Liver (tissue), 9 donors: ENCODE results near the gene VAV3. TPM values are rescaled to one million over a fixed set of nuclear protein-coding genes. Genes with fewer than 3 reads are reported as not detected.

ENCODE experiments used
- DNase-seq: peaks from one replicate; pipeline ENCODE4 v3.0.0-alpha.2; 2017; ENCODE audit warnings: low spot score
- H3K27ac ChIP-seq, 2 donors: one replicate each; pipeline ENCODE4 v1.7.0; 2013; ENCODE audit warnings: inconsistent platforms in 2 of 2, low read length in 2 of 2, control low read depth in 1 of 2, low read depth in 1 of 2, mild to moderate bottlenecking in 1 of 2
- H3K27me3 ChIP-seq, 4 donors: one replicate each; pipeline versions ENCODE4 v1.6.1 to v1.7.0; 2013; ENCODE audit warnings: low read length in 3 of 4, inconsistent platforms in 1 of 4, mild to moderate bottlenecking in 1 of 4, moderate library complexity in 1 of 4; ENCODE audit not compliant: control insufficient read depth in 4 of 4, insufficient read depth in 4 of 4
- H3K36me3 ChIP-seq, 4 donors: one replicate each; pipeline versions ENCODE4 v1.6.1 to v1.7.0; 2013; ENCODE audit warnings: low read length in 3 of 4, mild to moderate bottlenecking in 3 of 4, low read depth in 1 of 4, moderate library complexity in 1 of 4; ENCODE audit not compliant: control insufficient read depth in 4 of 4, insufficient read depth in 3 of 4
- H3K4me1 ChIP-seq, 4 donors: one replicate each; pipeline versions ENCODE4 v1.6.1 to v1.7.0; 2013; ENCODE audit warnings: low read length in 3 of 4, mild to moderate bottlenecking in 3 of 4, moderate library complexity in 1 of 4; ENCODE audit not compliant: control insufficient read depth in 4 of 4, insufficient read depth in 4 of 4
- H3K4me3 ChIP-seq, 3 donors: one replicate each; pipeline versions ENCODE4 v1.6.1 to v1.7.0; 2013; ENCODE audit warnings: low read length in 3 of 3, control low read depth in 1 of 3, low read depth in 1 of 3, mild to moderate bottlenecking in 1 of 3
- H3K9ac ChIP-seq, 2 donors: one replicate each; pipeline ENCODE4 v1.7.0; 2013; ENCODE audit warnings: low read length in 2 of 2, mild to moderate bottlenecking in 2 of 2, moderate library complexity in 2 of 2, control low read depth in 1 of 2, low read depth in 1 of 2
- H3K9me3 ChIP-seq, 4 donors: one replicate each; pipeline versions ENCODE4 v1.6.1 to v1.7.0; 2013; ENCODE audit warnings: low read length in 3 of 4; ENCODE audit not compliant: control insufficient read depth in 4 of 4
- EGR1 ChIP-seq, 2 donors: IDR thresholded peaks; 2 replicates each; pipeline ENCODE4 v1.6.1; 2016 to 2018; ENCODE audit warnings: antibody characterized with exemption in 2 of 2, low read depth in 2 of 2
- FOXA1 ChIP-seq: IDR thresholded peaks from 2 replicates; pipeline ENCODE4 v1.6.1; 2016; ENCODE audit warnings: antibody characterized with exemption
- FOXA2 ChIP-seq: IDR thresholded peaks from 2 replicates; pipeline ENCODE4 v1.6.1; 2016; ENCODE audit warnings: antibody characterized with exemption
- GABPA ChIP-seq, 2 donors: IDR thresholded peaks in 1 of 2; conservative IDR thresholded peaks in 1 of 2; 2 replicates each; pipeline ENCODE4 v1.6.1; 2016; ENCODE audit warnings: antibody characterized with exemption in 2 of 2, mild to moderate bottlenecking in 1 of 2, moderate library complexity in 1 of 2
- HNF4A ChIP-seq, 2 donors: conservative IDR thresholded peaks; 2 replicates each; pipeline ENCODE4 v1.6.1; 2016; ENCODE audit warnings: antibody characterized with exemption in 2 of 2, mild to moderate bottlenecking in 2 of 2
- HNF4G ChIP-seq: IDR thresholded peaks from 2 replicates; pipeline ENCODE4 v1.6.1; 2016; ENCODE audit warnings: antibody characterized with exemption
- JUND ChIP-seq, 2 donors: IDR thresholded peaks; 2 replicates each; pipeline ENCODE4 v1.6.1; 2016; ENCODE audit warnings: antibody characterized with exemption in 2 of 2
- NR2F2 ChIP-seq: IDR thresholded peaks from 2 replicates; pipeline ENCODE4 v1.6.1; 2016; ENCODE audit warnings: antibody characterized with exemption
- RAD21 ChIP-seq, 2 donors: IDR thresholded peaks; 2 replicates each; pipeline ENCODE4 v1.6.1; 2016; ENCODE audit warnings: antibody characterized with exemption in 2 of 2, mild to moderate bottlenecking in 2 of 2
- RXRA ChIP-seq, 2 donors: IDR thresholded peaks; 2 replicates each; pipeline ENCODE4 v1.6.1; 2017 to 2018; ENCODE audit warnings: antibody characterized with exemption in 2 of 2, mild to moderate bottlenecking in 1 of 2
- SP1 ChIP-seq: IDR thresholded peaks from 2 replicates; pipeline ENCODE4 v1.6.1; 2018; ENCODE audit warnings: antibody characterized with exemption, mild to moderate bottlenecking
- TAF1 ChIP-seq: conservative IDR thresholded peaks from 2 replicates; pipeline ENCODE4 v1.6.1; 2016; ENCODE audit warnings: antibody characterized with exemption, mild to moderate bottlenecking
- YY1 ChIP-seq: IDR thresholded peaks from 2 replicates; pipeline ENCODE4 v1.6.1; 2016; ENCODE audit warnings: antibody characterized with exemption, mild to moderate bottlenecking
- WGBS: extraction: QIAGEN DNeasy Blood & Tissue Kit; methylation state at CpG from one replicate; pipeline ENCODE4 v1.1.7; 2013; 5-methylcytosine and 5-hydroxymethylcytosine counted together
- polyA plus RNA-seq, 2 donors: library from polyadenylated mRNA; stranded (reverse) in 1 of 2; unstranded in 1 of 2; fragments of 200-250 nt in 1 of 2; fragments of >200 nt in 1 of 2; fragmentation: Nextera tagmentation in 1 of 2; extraction: Ambion mirVana in 1 of 2; gene quantifications; one replicate each; pipeline versions ENCODE4 v1.2.1 to v1.2.3, GENCODE V29; 2013 to 2015
- total RNA-seq, 2 donors: library from RNA; depleted of rRNA; stranded (reverse); fragments of >200 nt; gene quantifications; one replicate each; pipeline ENCODE4 v1.2.3, GENCODE V29; 2014
- TF ChIP-seq, protein P1 (sequence below): IDR thresholded peaks from 2 replicates; pipeline ENCODE4 v1.6.1; 2016; ENCODE audit warnings: antibody characterized with exemption, mild to moderate bottlenecking
- TF ChIP-seq, protein P2 (sequence below): IDR thresholded peaks from 2 replicates; pipeline ENCODE4 v1.6.1; 2016; ENCODE audit warnings: antibody characterized with exemption
- TF ChIP-seq, protein P3 (sequence below): IDR thresholded peaks from 2 replicates; pipeline ENCODE4 v1.6.1; 2016; ENCODE audit warnings: antibody characterized with exemption
- donor health status: healthy.
- donor health status: healthy.
- donor health status: healthy.
- donor health status: healthy.
- donor health status: healthy.

VAV3 gene
- total and polyA plus RNA-seq, 4 donors, result 0.46 to 4.8 (median 2.7) TPM

- TF ChIP-seq, protein P1, sequence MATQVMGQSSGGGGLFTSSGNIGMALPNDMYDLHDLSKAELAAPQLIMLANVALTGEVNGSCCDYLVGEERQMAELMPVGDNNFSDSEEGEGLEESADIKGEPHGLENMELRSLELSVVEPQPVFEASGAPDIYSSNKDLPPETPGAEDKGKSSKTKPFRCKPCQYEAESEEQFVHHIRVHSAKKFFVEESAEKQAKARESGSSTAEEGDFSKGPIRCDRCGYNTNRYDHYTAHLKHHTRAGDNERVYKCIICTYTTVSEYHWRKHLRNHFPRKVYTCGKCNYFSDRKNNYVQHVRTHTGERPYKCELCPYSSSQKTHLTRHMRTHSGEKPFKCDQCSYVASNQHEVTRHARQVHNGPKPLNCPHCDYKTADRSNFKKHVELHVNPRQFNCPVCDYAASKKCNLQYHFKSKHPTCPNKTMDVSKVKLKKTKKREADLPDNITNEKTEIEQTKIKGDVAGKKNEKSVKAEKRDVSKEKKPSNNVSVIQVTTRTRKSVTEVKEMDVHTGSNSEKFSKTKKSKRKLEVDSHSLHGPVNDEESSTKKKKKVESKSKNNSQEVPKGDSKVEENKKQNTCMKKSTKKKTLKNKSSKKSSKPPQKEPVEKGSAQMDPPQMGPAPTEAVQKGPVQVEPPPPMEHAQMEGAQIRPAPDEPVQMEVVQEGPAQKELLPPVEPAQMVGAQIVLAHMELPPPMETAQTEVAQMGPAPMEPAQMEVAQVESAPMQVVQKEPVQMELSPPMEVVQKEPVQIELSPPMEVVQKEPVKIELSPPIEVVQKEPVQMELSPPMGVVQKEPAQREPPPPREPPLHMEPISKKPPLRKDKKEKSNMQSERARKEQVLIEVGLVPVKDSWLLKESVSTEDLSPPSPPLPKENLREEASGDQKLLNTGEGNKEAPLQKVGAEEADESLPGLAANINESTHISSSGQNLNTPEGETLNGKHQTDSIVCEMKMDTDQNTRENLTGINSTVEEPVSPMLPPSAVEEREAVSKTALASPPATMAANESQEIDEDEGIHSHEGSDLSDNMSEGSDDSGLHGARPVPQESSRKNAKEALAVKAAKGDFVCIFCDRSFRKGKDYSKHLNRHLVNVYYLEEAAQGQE, result no peak
- no peak for TF ChIP-seq RXRA (IDR thresholded peaks at IDR 0.05)
- TF ChIP-seq GABPA (IDR thresholded peaks at IDR 0.05 in 1 of 2, conservative IDR thresholded peaks at IDR 0.05 in 1 of 2), result no peak
- TF ChIP-seq HNF4G, result no peak
- no peak for TF ChIP-seq FOXA2
- TF ChIP-seq RAD21 (IDR thresholded peaks at IDR 0.05), result no peak
- TF ChIP-seq EGR1 (IDR thresholded peaks at IDR 0.05; ENCODE audit: low read depth in 2 of 2), result no peak
- TF ChIP-seq YY1, result no peak
Observed at GRCh38 chr1:107795441-107795840, 169.5 kb downstream of the VAV3 start (continued).

DNA sequence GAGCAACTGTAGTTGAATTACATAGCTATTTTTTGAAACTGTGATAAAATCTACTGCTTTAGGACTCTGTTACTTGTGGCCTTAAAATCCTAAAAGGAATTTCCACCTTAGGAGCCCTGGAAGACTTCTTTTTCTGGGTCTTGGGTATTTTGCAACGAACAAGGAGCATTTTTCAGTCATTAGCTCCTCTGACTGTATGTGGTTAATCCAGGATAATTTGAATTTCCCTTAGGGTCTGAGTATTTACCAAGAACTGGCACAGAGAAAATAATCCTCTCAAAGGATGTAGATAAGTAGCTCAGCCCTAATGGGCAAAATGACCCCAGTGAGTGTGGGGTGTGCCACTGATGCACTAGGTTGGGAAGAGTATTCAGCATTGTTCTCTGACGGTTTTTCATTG lies 170.4 kb downstream of the VAV3 start:
- TF ChIP-seq, protein P1, result no peak
- TF ChIP-seq FOXA1 (no peak), SP1 (no peak), JUND (IDR thresholded peaks at IDR 0.05) (no peak), TAF1 (no peak), NR2F2 (no peak), FOXA2 (no peak), HNF4A (conservative IDR thresholded peaks at IDR 0.05) (no peak), EGR1 (IDR thresholded peaks at IDR 0.05; ENCODE audit: low read depth in 2 of 2) (no peak), GABPA (IDR thresholded peaks at IDR 0.05 in 1 of 2, conservative IDR thresholded peaks at IDR 0.05 in 1 of 2) (no peak), YY1 (no peak)
- TF ChIP-seq, protein P2, sequence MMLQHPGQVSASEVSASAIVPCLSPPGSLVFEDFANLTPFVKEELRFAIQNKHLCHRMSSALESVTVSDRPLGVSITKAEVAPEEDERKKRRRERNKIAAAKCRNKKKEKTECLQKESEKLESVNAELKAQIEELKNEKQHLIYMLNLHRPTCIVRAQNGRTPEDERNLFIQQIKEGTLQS, result no peak
- TF ChIP-seq, protein P3, sequence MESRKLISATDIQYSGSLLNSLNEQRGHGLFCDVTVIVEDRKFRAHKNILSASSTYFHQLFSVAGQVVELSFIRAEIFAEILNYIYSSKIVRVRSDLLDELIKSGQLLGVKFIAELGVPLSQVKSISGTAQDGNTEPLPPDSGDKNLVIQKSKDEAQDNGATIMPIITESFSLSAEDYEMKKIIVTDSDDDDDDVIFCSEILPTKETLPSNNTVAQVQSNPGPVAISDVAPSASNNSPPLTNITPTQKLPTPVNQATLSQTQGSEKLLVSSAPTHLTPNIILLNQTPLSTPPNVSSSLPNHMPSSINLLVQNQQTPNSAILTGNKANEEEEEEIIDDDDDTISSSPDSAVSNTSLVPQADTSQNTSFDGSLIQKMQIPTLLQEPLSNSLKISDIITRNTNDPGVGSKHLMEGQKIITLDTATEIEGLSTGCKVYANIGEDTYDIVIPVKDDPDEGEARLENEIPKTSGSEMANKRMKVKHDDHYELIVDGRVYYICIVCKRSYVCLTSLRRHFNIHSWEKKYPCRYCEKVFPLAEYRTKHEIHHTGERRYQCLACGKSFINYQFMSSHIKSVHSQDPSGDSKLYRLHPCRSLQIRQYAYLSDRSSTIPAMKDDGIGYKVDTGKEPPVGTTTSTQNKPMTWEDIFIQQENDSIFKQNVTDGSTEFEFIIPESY, result no peak
- no peaks in the 10 kb centered on the region for H3K9me3 ChIP-seq
- H3K36me3 ChIP-seq, result no peaks in the 10 kb centered on the region
- no peaks in the 10 kb centered on the region for H3K27me3 ChIP-seq
- no peak overlapping the region for H3K9ac ChIP-seq
- no peak overlapping the region for H3K4me3 ChIP-seq
- 49% methylated on average over 2 of the region's 2 CpGs for WGBS
- no peaks in the 10 kb centered on the region for H3K4me1 ChIP-seq
- no peak overlapping the region for H3K27ac ChIP-seq
- no peak for DNase-seq
